Common myeloid progenitor, CD34-positive (primary cell): ENCODE data around the gene MOB4.
A peak's percentile ranks its signal among the peaks of the same experiment; 100 is the strongest.

Source experiments
- CTCF ChIA-PET: fragments of 350-600 bp; sonication (Branson Sonifier 250); formaldehyde crosslinking; loops from one replicate; lab custom pipeline; 2021; ENCODE audit warnings: antibody characterized with exemption; lab: Charles Lee
- POLR2A ChIA-PET: fragments of 350-600 bp; sonication (Branson Sonifier 250); formaldehyde crosslinking; loops from one replicate; lab custom pipeline; 2021; ENCODE audit warnings: antibody characterized with exemption; lab: Charles Lee
- DNase-seq, 3 donors: peaks; one replicate each; pipeline versions ENCODE4 v3.0.0 to v3.0.0-alpha.2; 2013
- H3K27ac ChIP-seq, 2 experiments: 1 replicate in 1 of 2; 2 replicates in 1 of 2; pipeline ENCODE4 v1.7.0; 2013; ENCODE audit warnings: inconsistent platforms in 2 of 2, low read length in 2 of 2, mild to moderate bottlenecking in 2 of 2, low read depth in 1 of 2, moderate library complexity in 1 of 2; ENCODE audit not compliant: severe bottlenecking in 2 of 2, insufficient read depth in 1 of 2, poor library complexity in 1 of 2
- H3K27me3 ChIP-seq, 5 experiments: replicated peaks in 2 of 5; 1 replicate in 3 of 5; 2 replicates in 2 of 5; pipeline versions ENCODE4 v1.6.1 to v1.7.0; 2013; ENCODE audit warnings: low read length in 4 of 5, mild to moderate bottlenecking in 2 of 5, moderate library complexity in 2 of 5, inconsistent platforms in 1 of 5; ENCODE audit not compliant: insufficient read depth in 5 of 5, control insufficient read depth in 4 of 5
- H3K36me3 ChIP-seq, 4 experiments: 1 replicate in 2 of 4; 2 replicates in 2 of 4; pipeline versions ENCODE4 v1.6.1 to v1.7.0; 2013; ENCODE audit warnings: low read length in 3 of 4, control low read depth in 1 of 4, mild to moderate bottlenecking in 1 of 4; ENCODE audit not compliant: control insufficient read depth in 4 of 4, insufficient read depth in 4 of 4
- H3K4me1 ChIP-seq, 4 experiments: 1 replicate in 3 of 4; 2 replicates in 1 of 4; pipeline versions ENCODE4 v1.6.1 to v1.7.1; 2013; ENCODE audit warnings: low read length in 3 of 4, mild to moderate bottlenecking in 3 of 4, control low read depth in 1 of 4, inconsistent platforms in 1 of 4, moderate library complexity in 1 of 4; ENCODE audit not compliant: control insufficient read depth in 4 of 4, insufficient read depth in 4 of 4; ENCODE audit errors: control extremely low read depth in 1 of 4
- H3K4me3 ChIP-seq, 7 experiments: 1 replicate in 4 of 7; 2 replicates in 3 of 7; pipeline versions ENCODE4 v1.5.1 to v1.7.0; 2013; ENCODE audit warnings: mild to moderate bottlenecking in 7 of 7, low read length in 6 of 7, moderate library complexity in 6 of 7, inconsistent platforms in 2 of 7, low read depth in 2 of 7, control low read depth in 1 of 7; ENCODE audit not compliant: insufficient read depth in 4 of 7, control insufficient read depth in 1 of 7; ENCODE audit errors: extremely low read depth in 1 of 7
- H3K9me3 ChIP-seq, 5 experiments: 1 replicate in 4 of 5; 2 replicates in 1 of 5; pipeline versions ENCODE4 v1.6.1 to v1.7.1; 2013; ENCODE audit warnings: low read length in 4 of 5, mild to moderate bottlenecking in 2 of 5, inconsistent platforms in 1 of 5, low read depth in 1 of 5, moderate library complexity in 1 of 5; ENCODE audit not compliant: control insufficient read depth in 4 of 5, insufficient read depth in 2 of 5; ENCODE audit errors: control extremely low read depth in 1 of 5
- WGBS: methylation state at CpG from one replicate; pipeline ENCODE4 v1.1.5; 2013; ENCODE audit not compliant: insufficient coverage; 5-methylcytosine and 5-hydroxymethylcytosine counted together

MOB4 gene

DNA sequence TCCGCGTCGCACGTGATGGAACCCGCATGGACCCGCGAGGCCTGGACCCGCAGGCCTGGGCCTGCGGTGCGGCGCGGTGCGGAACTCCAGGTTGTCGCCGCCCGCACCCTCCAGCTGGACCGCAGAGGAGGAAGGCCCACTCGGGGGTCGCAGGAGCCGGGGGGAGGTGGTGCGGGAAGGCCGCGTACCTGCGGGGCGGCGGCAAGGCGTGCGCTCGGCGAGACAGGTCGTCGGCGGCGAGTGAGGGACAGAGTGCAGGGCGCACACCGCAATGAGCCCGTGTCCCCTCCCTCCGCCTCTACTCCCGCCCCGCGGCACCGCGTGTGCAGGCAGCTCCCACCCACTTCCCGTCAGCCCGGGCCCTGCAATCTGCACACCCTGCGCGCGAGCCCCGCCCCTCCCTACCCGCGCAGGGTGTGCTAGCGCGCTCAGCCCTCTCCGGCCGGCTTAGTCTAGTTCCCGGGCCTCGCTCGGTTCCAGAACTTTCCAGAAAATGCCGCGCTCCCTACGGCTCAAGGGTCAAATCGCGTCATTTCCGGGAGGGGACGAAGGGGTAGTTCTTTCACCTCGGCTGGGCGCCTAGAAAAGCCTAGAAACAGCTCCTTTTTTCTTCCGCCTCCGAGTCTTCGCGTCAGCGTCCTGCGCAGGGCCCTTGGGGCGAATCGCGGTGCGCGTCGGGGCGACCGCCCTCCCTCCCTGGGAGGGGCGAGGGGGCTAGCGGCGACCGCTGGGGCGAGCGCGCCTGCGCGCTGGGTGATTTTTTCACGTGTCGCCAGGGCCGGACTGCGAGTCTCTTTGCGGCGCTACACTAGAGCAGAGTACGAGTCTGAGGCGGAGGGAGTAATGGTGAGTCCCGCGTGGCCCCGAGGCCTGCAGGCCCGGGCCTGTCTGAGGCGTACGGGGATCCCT is 16.0 kb upstream of the MOB4 start, which contains the start of the genes HSPD1 and HSPE1:
TSS of gene HSPD1 (minus strand) at position 247 of the 909 bp plus-strand sequence. CDS start 992 bp downstream, outside the sequence.
TSS of gene HSPE1 (plus strand) at position 786 of the 909 bp plus-strand sequence. CDS start at position 844, 58 bp downstream.
- peak within 1 kb of the TSS; percentile 56 to 97 (median 90) for H3K4me3 ChIP-seq
- H3K27me3 ChIP-seq = no peaks in the 10 kb centered on the region
- peak within 1 kb of the TSS; percentile 75 to 93 for H3K27ac ChIP-seq
- CTCF ChIA-PET = interaction anchor here (1.7 kb wide), 1 partner anchor 13 kb away, joined by 5 read pairs; no protein-coding TSS in a partner anchor
- no peaks in the 10 kb centered on the region for H3K9me3 ChIP-seq
- POLR2A ChIA-PET = interaction anchor here (0.6 to 3.9 kb wide), 5 partner anchors 9 to 66 kb away, joined by 3 to 34 read pairs (median 5); partner anchors contain the start of genes MOB4 and SF3B1
- WGBS = under 1% methylated on average over 84 of the region's 104 CpGs
- H3K36me3 ChIP-seq = peaks cover 23 to 61% (median 32%) of the 10 kb centered on the region in 4 experiments
- DNase-seq = peak; percentile 100
- peaks cover 15 to 48% (median 31%) of the 10 kb centered on the region in 4 experiments for H3K4me1 ChIP-seq

DNA sequence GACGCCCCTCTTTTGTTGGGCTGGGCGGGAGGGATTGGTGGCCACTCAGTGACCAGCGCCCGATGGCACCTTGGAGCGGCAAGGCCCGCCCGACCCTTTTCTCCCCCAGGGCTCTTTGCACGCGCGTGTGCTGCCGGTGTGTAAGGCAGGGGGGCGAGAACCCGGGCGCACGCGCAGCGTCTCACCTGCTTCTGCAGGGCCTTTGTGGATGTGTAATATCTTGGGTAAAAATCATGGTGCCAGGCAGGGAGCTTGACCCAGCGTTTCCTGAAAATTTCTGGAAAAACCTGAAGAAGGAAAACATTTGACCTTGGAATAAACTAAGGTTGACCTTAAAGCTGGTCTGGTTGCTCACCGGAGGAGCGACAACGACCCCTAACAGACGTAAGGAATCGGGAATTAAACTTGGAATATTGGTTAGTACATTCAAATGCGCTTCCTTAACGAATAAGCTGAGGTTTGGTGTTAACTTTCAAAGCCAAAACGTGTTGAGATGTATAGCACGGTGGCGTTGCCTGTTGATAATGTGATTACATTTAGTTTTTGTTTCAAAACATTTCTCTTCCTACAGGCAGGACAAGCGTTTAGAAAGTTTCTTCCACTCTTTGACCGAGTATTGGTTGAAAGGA is 15.2 kb upstream of the MOB4 start:
- peaks cover 15 to 53% (median 26%) of the 10 kb centered on the region in 4 experiments for H3K36me3 ChIP-seq

DNA sequence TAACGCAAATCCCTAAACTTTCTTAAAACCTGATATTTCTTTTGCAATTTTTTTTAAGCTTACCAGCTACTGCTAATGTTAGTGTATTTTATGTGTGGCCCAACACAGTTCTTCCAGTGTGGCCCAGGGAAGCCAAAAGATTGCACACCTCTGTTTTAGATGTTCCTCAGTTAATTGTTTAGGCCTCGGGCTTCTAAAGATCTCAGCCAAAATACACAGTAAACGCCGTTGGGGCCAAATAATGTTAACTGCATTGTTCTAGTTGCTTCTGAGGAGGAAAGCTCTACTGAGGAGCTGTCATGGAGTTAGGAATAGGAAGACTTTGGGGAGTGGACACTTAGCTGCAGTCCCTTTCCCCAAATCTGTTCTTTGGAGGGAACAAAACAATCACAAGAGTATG is 13.7 kb upstream of the MOB4 start:
- H3K9me3 ChIP-seq = no peaks in the 10 kb centered on the region
- ChIA-PET POLR2A (no interaction called here), CTCF (interaction anchor here (0.9 to 2.0 kb wide), 3 partner anchors 11 to 100 kb away, joined by 3 to 8 read pairs (median 5); partner anchors contain the start of gene MOB4)
- peaks cover 15 to 37% (median 19%) of the 10 kb centered on the region in 4 experiments for H3K4me1 ChIP-seq
- H3K4me3 ChIP-seq = peak overlapping the region in 2 of 7 experiments; percentile 84 to 97
- DNase-seq = no peak
- H3K27me3 ChIP-seq = no peaks in the 10 kb centered on the region
- H3K27ac ChIP-seq = peak overlapping the region in 1 of 2 experiments; percentile 93
- H3K36me3 ChIP-seq = peaks cover 5 to 38% (median 15%) of the 10 kb centered on the region in 4 experiments
- WGBS = 89% methylated on average over 3 of the region's 4 CpGs

More for the DNA sequence above, 15.2 kb upstream of the MOB4 start:
- H3K4me3 ChIP-seq = peak overlapping the region; percentile 56 to 97 (median 90)
- 0% methylated on average over 23 of the region's 30 CpGs for WGBS
- no peaks in the 10 kb centered on the region for H3K9me3 ChIP-seq
- peak in 2 of 3 donors; percentile 20 to 34 for DNase-seq
- H3K4me1 ChIP-seq = peaks cover 15 to 48% (median 29%) of the 10 kb centered on the region in 4 experiments
- H3K27ac ChIP-seq = peak overlapping the region; percentile 75 to 93
- CTCF ChIA-PET = interaction anchor here (1.7 kb wide), 1 partner anchor 13 kb away, joined by 5 read pairs; no protein-coding TSS in a partner anchor
- POLR2A ChIA-PET = interaction anchor here (0.6 to 3.9 kb wide), 4 partner anchors 16 to 65 kb away, joined by 4 to 34 read pairs (median 6); partner anchors contain the start of genes MOB4 and SF3B1
- H3K27me3 ChIP-seq = no peaks in the 10 kb centered on the region

DNA sequence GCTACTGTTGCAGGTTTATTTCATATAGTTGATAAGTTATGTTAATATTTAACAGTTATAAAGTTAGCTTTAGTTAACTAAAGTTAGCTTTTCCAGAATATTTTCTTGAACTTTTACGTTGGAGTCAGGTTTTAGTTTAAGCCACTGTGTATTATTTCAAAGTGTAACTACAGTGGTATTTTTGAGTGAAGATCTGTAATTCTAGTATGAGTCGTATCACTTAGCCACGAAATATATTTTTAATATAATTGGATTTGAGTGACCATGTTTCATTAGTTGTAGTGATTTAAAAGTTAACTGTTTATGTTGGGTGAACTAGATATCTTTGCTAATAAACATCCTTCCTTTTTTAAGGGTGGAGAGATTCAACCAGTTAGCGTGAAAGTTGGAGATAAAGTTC is 13.2 kb upstream of the MOB4 start:
- Histone ChIP-seq H3K4me1 (peaks cover 15 to 33% (median 15%) of the 10 kb centered on the region in 4 experiments), H3K4me3 (peak overlapping the region in 1 of 7 experiments; percentile 84), H3K27me3 (no peaks in the 10 kb centered on the region), H3K9me3 (no peaks in the 10 kb centered on the region), H3K27ac (peak overlapping the region in 1 of 2 experiments; percentile 93), H3K36me3 (peaks cover 5 to 33% (median 15%) of the 10 kb centered on the region in 4 experiments)
- ChIA-PET CTCF (interaction anchor here (0.9 to 2.0 kb wide), 3 partner anchors 11 to 99 kb away, joined by 3 to 8 read pairs (median 5); partner anchors contain the start of gene MOB4), POLR2A (no interaction called here)
- no peak for DNase-seq
- 80% methylated on average over 2 of the region's 4 CpGs for WGBS

DNA sequence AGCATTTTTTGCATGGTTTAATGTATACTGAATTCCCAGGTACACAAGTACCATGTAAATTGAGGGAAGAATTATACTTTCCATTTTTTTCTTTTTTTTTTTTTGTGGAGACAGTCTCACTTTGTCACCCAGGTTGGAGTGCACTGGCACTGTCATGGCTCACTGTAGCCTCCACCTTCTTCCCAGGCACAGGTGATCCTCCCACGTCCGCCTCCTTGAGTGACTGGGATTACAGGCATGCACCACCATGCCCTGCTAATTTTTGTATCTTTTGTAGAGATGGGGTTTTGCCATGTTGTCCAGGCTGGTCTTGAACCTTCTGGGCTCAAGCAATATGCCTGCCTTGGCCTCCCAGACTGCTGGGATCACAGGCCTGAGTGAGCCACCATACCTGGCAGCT is 11.9 kb upstream of the MOB4 start:
- H3K27ac ChIP-seq = no peak overlapping the region
- peaks cover 5 to 26% (median 14%) of the 10 kb centered on the region in 4 experiments for H3K36me3 ChIP-seq
- H3K27me3 ChIP-seq = no peaks in the 10 kb centered on the region
- no peaks in the 10 kb centered on the region for H3K9me3 ChIP-seq
- no CpG with 5 or more reads among the region's 2 CpGs for WGBS
- H3K4me3 ChIP-seq = no peak overlapping the region
- no peak for DNase-seq
- CTCF ChIA-PET = interaction anchor here (2.0 kb wide), 1 partner anchor 10 kb away, joined by 8 read pairs; no protein-coding TSS in a partner anchor
- peaks cover 6 to 20% (median 10%) of the 10 kb centered on the region in 4 experiments for H3K4me1 ChIP-seq
- POLR2A ChIA-PET = interaction anchor here (1.1 kb wide), 1 partner anchor 12 kb away, joined by 6 read pairs; the partner anchor contains the start of gene MOB4

DNA sequence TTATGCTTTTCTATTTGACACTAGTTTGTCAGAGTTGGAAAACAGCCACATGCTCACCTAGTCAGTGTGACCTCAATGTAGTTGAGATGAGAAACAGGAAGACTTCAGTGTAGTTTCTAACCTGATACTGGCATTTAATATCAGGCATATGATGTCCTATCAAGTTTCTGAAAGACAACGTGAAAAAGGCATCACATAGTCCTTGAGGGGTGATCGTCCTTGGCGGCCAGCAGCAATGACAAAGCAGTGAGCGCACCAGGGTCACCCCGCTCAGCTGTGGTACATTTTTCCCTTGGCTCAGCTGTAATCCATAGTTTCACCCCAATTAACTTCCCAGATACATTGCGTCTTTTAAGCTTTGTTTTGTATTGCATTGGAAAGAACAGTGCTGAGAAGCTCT is 11.4 kb upstream of the MOB4 start:
- Histone ChIP-seq H3K36me3 (peaks cover 5 to 26% (median 14%) of the 10 kb centered on the region in 4 experiments), H3K27ac (no peak overlapping the region), H3K9me3 (no peaks in the 10 kb centered on the region), H3K27me3 (no peaks in the 10 kb centered on the region), H3K4me1 (peaks cover 6 to 15% (median 10%) of the 10 kb centered on the region in 4 experiments), H3K4me3 (no peak overlapping the region)
- CTCF ChIA-PET = no interaction called here
- DNase-seq = no peak
- POLR2A ChIA-PET = interaction anchor here (1.1 kb wide), 1 partner anchor 11 kb away, joined by 6 read pairs; the partner anchor contains the start of gene MOB4
- 89% methylated on average over 6 of the region's 6 CpGs for WGBS
